NCI-H1694 (cell line): ENCODE results near the gene THEM5.

ENCODE experiments used
- DNase-seq: peaks from one replicate; lab custom pipeline; 2025; lab: John Stamatoyannopoulos, UW

THEM5 gene

DNA sequence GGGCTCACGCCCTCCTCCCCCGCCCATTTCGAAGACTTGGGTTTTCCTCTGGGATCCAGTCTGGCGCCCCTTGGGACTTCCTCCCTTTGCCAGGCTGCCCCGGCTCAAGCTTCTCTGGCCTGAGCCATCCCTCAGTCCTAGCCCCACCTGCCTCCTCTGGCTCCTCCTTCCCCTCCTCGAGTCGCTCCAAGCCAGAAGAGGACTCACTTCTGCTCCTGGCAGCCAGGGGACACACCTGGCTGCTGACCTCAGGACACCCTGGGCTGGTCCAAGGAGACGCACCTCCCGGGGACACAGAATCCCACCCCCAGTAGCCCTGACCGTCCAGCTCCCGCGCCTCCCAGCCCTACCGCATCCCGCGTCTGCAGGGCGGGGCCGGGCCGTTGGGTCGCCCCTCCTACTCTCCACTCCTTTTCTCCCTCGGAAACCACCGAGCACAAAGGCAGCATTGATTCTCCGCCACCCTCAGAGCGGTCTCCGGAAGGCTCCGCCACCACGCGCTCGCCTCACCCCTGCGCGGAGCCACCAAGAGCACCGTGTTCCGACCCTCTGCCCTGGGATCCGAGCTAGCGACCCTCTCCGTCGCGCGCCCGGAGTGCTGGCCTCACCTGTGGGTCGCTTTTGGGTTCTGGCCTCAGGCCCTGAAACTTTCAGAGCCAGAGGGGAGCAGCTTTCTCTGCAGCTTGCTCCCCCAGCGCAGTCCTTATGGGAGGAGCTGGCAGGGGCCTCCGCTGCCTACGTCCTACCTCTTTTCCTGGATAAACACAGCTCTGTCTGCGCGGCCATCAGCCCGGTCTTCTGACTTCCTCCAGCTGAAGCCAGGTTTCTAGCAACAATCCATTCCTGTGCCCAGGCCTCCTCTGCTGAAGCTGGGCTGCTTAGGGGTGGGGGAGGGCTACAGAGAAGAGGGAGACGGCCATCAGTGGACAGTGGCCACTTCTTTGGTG lies 13.8 kb downstream of the THEM5 start, which contains the start of gene C2CD4D:
Gene C2CD4D, minus strand, starts transcription at position 364 of the 947 bp plus-strand sequence. CDS start 831 bp downstream, outside the sequence.
- no peak for DNase-seq

GRCh38 chr1:151839082-151839412 lies 14.5 kb downstream of the THEM5 start:
- no peak for DNase-seq

- no peak for DNase-seq
Observed at GRCh38 chr1:151838222-151839081, 15.1 kb downstream of the THEM5 start.

DNA sequence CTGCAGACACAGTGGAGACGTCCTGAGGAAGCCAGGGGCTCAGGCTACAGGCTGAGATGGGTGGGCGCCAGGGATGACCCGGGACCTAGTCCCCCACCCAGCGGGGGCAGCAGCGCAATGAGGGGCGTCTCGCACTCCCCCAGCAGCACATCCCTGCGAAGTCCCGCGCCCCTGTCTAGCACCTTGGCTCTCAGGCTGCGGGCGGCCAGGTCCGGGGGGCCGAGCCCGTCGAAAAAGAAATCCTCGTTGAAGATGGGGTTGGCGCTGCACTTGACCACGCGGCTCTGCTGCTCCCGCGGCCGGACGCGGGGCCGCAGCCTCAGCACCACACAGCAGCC lies 15.7 kb downstream of the THEM5 start:
- no peak for DNase-seq

DNA sequence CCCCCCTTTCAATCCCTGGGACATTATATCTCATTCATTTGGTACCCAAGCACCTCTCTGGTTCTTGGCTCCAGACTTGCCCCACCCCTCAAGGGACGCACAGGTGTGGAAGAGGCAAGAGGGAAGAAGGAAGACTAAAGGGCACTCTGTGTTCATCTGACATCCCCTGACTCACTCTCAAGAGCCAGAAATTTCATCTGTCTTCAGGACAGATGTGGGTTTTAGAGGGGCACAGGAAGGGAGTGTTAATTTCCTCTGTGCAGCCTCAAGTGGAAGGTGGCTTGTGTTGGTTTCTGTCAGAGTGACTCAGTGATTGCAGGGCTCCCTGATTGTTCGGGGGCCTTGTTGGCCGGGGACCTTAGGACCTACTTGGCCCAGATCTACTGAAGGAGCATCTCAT lies 16.3 kb downstream of the THEM5 start:
- DNase-seq = no peak

DNA sequence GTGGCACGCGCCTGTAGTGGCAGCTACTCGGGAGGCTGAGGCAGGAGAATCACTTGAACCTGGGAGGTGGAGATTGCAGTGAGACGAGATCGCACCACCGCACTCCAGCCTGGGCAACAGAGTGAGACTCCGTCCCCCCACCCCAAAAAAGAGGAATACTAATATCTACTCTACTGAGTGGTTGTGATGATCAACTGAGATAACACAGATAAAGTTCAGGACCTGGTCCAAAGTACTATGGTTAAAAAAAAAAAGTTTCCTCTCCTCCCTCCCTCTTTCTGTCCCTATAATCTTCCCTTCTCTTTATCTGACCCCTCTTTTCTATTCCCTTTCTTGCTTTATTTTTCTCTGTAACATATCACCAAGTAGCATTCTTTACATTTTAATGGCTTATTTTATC lies 17.9 kb downstream of the THEM5 start:
- DNase-seq = no peak

- no peak for DNase-seq
Observed at GRCh38 chr1:151834239-151834638, 19.3 kb downstream of the THEM5 start.

- DNase-seq = no peak
Observed at GRCh38 chr1:151833172-151833900, 20.2 kb downstream of the THEM5 start.

DNA sequence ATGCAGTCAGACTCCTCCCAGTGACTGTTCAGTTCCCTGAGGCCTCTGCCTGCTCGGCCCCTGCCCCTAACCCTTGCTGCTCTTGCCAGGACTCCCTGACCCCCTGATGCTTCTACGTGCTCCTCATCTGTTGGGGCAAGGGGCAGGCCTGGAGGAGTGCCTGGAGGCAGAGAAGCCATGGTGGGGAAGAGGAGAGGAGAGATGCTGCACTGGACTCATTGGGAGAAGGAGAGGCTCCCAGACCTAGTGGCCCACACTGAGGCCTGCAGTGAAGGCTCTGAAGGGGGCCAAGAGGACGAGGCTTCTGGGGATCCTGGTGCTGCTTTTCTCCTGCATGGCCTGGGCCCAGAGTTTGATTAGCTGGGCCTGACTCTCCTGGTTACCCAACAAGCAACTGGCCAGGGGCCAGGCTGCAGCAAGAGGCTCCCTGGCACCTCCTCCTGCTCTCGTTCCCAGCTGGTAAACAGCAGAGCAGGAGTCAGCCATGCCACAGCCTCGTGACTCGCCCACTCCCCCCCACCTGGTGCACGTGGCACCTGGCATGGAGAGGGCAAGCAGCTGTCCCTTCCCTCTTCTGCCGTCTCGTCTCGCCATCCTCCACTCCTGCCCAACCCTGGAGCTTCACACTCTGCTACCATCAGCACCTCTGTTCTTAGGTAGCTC lies 21.1 kb downstream of the THEM5 start:
- peak; percentile 33 for DNase-seq

DNA sequence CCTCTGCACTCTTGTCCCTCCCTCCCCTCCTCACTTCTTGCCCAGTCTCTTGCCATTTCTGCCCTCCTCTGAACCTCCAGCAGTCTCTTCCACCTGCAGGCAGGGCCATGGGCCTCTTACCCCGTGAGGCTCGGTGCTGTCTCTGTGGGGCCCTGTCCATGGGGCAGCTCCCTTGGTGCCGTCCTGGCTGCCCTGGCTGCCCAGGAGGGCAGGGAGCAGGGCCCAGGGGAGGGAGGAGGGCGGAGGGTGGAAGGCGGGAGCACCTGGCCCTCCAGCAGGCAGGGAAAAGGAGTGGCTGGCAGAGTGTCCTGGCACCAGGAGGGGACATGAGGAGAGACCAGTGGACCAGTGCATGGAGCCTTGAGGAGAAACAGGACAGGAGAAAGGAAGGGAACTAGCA lies 21.9 kb downstream of the THEM5 start, which contains the start of gene RORC:
Gene RORC, minus strand, starts transcription at position 198 of the 400 bp plus-strand sequence. Its CDS starts 38 bp downstream, at position 160.
- DNase-seq = no peak

- DNase-seq = no peak
Observed at GRCh38 chr1:151831256-151831591, 22.3 kb downstream of the THEM5 start.

- DNase-seq = no peak
Observed at GRCh38 chr1:151830055-151830454, 23.5 kb downstream of the THEM5 start.

DNA sequence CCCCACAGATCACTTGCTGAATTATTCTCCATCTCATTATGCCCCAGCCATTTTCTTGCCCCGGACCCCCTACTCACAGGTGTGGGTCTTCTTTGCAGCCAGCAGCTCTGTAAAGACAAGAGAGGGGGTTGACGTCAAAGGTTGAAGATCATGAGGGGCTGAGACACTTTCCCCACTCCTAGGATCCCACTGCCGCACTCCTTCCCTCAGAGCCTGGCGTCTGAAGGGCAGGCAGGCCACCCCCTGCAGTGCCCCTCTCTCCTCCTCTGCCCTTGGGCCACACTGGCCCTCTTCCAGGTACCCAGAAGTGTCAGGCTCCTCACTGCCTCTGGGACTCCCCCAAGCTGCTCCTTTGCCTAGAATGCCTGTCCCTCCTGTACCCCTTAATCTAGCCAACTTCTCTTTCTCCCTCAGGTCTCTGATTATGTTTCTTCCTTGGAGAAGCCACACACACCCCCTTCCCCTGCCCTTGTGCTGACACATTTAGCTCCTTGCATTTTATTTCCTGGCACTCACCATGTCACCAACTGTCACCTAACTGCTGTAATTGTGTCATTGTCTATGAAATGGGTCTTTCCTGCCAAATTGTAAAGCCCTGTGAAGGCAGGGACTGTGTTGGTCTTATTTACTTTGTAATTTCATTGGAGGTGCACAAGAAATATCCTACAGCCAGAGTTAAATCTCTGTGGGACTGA lies 24.0 kb downstream of the THEM5 start:
- DNase-seq = no peak

- no peak for DNase-seq
Observed at GRCh38 chr1:151828921-151829320, 24.6 kb downstream of the THEM5 start.

DNA sequence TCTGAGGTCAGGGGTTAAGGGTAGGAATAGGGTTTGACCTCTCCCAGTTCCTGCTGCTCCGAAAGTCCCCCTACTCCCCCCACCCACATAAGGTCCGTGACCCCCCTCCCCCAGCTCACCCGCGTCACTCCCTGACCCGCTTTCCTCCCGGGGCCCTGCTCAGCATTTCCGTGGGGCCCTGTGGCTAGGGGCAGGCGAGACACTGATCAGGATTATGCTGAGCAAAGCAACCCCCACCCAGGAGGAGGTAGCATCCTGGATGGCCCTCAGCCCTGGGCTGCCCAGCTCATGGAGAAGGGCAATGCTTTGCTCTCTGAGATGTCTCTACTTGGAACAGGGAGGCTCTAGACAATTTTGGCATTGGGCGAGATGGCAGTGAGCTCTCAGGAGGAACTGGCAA lies 25.7 kb downstream of the THEM5 start:
- no peak for DNase-seq

- no peak for DNase-seq
Observed at GRCh38 chr1:151825751-151826660, 27.5 kb downstream of the THEM5 start.

- DNase-seq = no peak
Observed at GRCh38 chr1:151825204-151825603, 28.3 kb downstream of the THEM5 start.

DNA sequence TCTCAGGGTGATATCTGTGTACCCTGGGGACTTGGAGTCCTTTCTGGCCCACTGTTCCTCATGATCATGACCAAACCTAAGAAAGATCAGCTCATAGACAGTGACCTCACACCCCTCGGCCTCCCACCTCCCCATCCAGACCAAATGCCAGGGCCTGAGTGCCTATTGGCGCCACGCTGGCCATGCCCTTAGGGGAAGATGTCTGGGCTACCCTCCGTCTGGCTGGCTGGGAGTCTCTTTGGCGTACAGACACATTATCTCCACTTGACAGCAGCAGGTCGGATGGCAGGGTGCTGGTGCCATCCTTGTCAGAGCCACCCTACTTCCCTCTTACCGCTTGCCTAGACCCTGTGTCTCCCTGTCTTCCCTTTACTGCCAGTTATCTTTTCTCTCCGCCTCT lies 30.3 kb downstream of the THEM5 start:
- DNase-seq = no peak

- DNase-seq = no peak
Observed at GRCh38 chr1:151822404-151822803, 31.1 kb downstream of the THEM5 start.

DNA sequence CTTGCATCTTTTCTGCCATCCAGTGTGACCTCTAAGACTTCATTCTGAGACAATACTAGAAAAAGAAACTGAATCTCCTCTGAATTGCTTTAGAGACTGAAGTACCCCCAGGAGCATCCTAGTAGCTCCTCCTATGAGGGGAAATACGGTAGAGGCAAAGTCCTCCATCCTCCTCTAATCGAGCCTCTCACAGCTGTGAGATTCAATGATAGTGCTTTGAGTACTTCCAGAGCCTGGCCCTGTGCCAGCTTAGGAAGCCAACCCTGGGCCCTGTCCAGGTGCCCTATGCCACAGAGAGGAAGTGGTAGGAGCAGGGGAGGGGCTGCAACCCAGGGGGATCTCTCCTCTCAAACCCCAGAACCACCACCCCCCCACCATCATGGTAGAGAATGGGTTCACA lies 32.6 kb downstream of the THEM5 start:
- DNase-seq = no peak
